Fibroblast of pulmonary artery (primary cell): Measurements from ENCODE around the gene ZDBF2.

Experiments
- DNase-seq: peaks from one replicate; pipeline ENCODE4 v3.0.0-alpha.2; 2010; ENCODE audit warnings: low read depth
- H3K4me3 ChIP-seq: replicated peaks from 2 replicates; pipeline ENCODE4 v1.5.1; 2011; ENCODE audit warnings: low read depth, mild to moderate bottlenecking, control low read depth, low read length, moderate library complexity
- CTCF ChIP-seq: IDR thresholded peaks from 2 replicates; pipeline ENCODE4 v1.5.1; 2011; ENCODE audit warnings: mild to moderate bottlenecking, control low read depth, low read length, inconsistent platforms; ENCODE audit errors: missing control alignments

Gene ZDBF2

GRCh38 chr2:206232287-206233035 lies 42.0 kb upstream of the ZDBF2 start:
- no peak for TF ChIP-seq CTCF
- H3K4me3 ChIP-seq: no peak overlapping the region
- DNase-seq: peak; percentile 8

GRCh38 chr2:206239157-206239556 lies 35.3 kb upstream of the ZDBF2 start:
- DNase-seq: no peak
- no peak overlapping the region for H3K4me3 ChIP-seq
- no peak for TF ChIP-seq CTCF

- DNase-seq: no peak
- no peak for TF ChIP-seq CTCF
- H3K4me3 ChIP-seq: no peak overlapping the region
Observed at GRCh38 chr2:206240327-206240726, 34.1 kb upstream of the ZDBF2 start.

- TF ChIP-seq CTCF: no peak
- no peak overlapping the region for H3K4me3 ChIP-seq
- DNase-seq: no peak
Observed at GRCh38 chr2:206241736-206242135, 32.7 kb upstream of the ZDBF2 start.

- no peak for DNase-seq
- no peak for TF ChIP-seq CTCF
- H3K4me3 ChIP-seq: no peak overlapping the region
Observed at GRCh38 chr2:206245265-206245672, 29.2 kb upstream of the ZDBF2 start.

GRCh38 chr2:206250041-206250897 lies 24.2 kb upstream of the ZDBF2 start:
- peak overlapping the region; percentile 45 for H3K4me3 ChIP-seq
- DNase-seq: peak; percentile 17
- TF ChIP-seq CTCF: peak; percentile 11
